HG03439 (cell line): Measurements from ENCODE around the gene SCG5.

Source experiments
- ATAC-seq: cut with Tn5 transposase; IDR thresholded peaks from one replicate; pipeline ENCODE4 v1.9.1; 2021; ENCODE audit warnings: mild to moderate bottlenecking, moderate library complexity; ENCODE audit not compliant: unreplicated experiment

The SCG5 gene

GRCh38 chr15:32690941-32691688 lies 49.6 kb downstream of the SCG5 start:
- no peak for ATAC-seq

GRCh38 chr15:32691689-32692038 lies 50.2 kb downstream of the SCG5 start:
- no peak for ATAC-seq

- ATAC-seq: no peak
Measured at GRCh38 chr15:32692286-32692685, 50.8 kb downstream of the SCG5 start.

GRCh38 chr15:32694222-32694983 lies 52.9 kb downstream of the SCG5 start:
- no peak for ATAC-seq

- ATAC-seq: no peak
Measured at GRCh38 chr15:32698773-32699390, 57.4 kb downstream of the SCG5 start.

GRCh38 chr15:32700501-32701150 lies 59.1 kb downstream of the SCG5 start:
- ATAC-seq: no peak

GRCh38 chr15:32701863-32702262 lies 60.4 kb downstream of the SCG5 start:
- no peak for ATAC-seq

- ATAC-seq: no peak
Measured at GRCh38 chr15:32704395-32704981, 63.0 kb downstream of the SCG5 start.

- ATAC-seq: no peak
Measured at GRCh38 chr15:32705446-32705845, 63.9 kb downstream of the SCG5 start.

GRCh38 chr15:32706704-32707103 lies 65.2 kb downstream of the SCG5 start:
- no peak for ATAC-seq

GRCh38 chr15:32707436-32707835 lies 65.9 kb downstream of the SCG5 start:
- ATAC-seq: no peak

GRCh38 chr15:32709295-32710033 lies 68.0 kb downstream of the SCG5 start:
- no peak for ATAC-seq

- no peak for ATAC-seq
Measured at GRCh38 chr15:32715276-32715675, 73.8 kb downstream of the SCG5 start.

- ATAC-seq: no peak
Measured at GRCh38 chr15:32716216-32716914, 74.9 kb downstream of the SCG5 start.

- ATAC-seq: no peak
Measured at GRCh38 chr15:32716915-32717425, 75.5 kb downstream of the SCG5 start.

GRCh38 chr15:32717426-32718226 lies 76.1 kb downstream of the SCG5 start, which contains the start of gene GREM1:
Gene GREM1, plus strand, starts transcription at chr15:32718004. Its CDS starts 12,687 bp downstream, at chr15:32730691.
- no peak for ATAC-seq

GRCh38 chr15:32718227-32718820 lies 76.8 kb downstream of the SCG5 start:
- no peak for ATAC-seq
